Stomach (tissue), 4 donors: Measurements from ENCODE around the gene KIAA1671.

ENCODE experiments used
- EP300 ChIP-seq: sonication (generic); formaldehyde crosslinking; IDR thresholded peaks from one replicate; pipeline ENCODE4 v1.6.1; 2017; ENCODE audit warnings: antibody characterized with exemption
- POLR2A ChIP-seq, 4 donors: fragments of 450-650 bp; IDR thresholded peaks; one replicate each; pipeline ENCODE4 v1.6.1; 2016; ENCODE audit warnings: antibody characterized with exemption in 4 of 4, control low read depth in 2 of 4, mild to moderate bottlenecking in 1 of 4, moderate library complexity in 1 of 4
- POLR2AphosphoS5 ChIP-seq, 3 donors: sonication (generic); formaldehyde crosslinking; IDR thresholded peaks; one replicate each; pipeline ENCODE4 v1.6.1; 2016; ENCODE audit warnings: antibody characterized with exemption in 3 of 3
- TF ChIP-seq, protein P1 (sequence below), 7 experiments: fragments of 450-650 bp in 4 of 7; fragments of 200-600 bp in 3 of 7; sonication (generic) in 3 of 7; IDR thresholded peaks; one replicate each; pipeline ENCODE4 v1.5.1; 2016 to 2019; ENCODE audit warnings: antibody characterized with exemption in 7 of 7, control low read depth in 2 of 7, mild to moderate bottlenecking in 1 of 7

- TF ChIP-seq, protein P1, sequence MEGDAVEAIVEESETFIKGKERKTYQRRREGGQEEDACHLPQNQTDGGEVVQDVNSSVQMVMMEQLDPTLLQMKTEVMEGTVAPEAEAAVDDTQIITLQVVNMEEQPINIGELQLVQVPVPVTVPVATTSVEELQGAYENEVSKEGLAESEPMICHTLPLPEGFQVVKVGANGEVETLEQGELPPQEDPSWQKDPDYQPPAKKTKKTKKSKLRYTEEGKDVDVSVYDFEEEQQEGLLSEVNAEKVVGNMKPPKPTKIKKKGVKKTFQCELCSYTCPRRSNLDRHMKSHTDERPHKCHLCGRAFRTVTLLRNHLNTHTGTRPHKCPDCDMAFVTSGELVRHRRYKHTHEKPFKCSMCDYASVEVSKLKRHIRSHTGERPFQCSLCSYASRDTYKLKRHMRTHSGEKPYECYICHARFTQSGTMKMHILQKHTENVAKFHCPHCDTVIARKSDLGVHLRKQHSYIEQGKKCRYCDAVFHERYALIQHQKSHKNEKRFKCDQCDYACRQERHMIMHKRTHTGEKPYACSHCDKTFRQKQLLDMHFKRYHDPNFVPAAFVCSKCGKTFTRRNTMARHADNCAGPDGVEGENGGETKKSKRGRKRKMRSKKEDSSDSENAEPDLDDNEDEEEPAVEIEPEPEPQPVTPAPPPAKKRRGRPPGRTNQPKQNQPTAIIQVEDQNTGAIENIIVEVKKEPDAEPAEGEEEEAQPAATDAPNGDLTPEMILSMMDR (IDR thresholded peaks at IDR 0.05), result no peak
- TF ChIP-seq POLR2A (IDR thresholded peaks at IDR 0.05) (no peak), POLR2AphosphoS5 (IDR thresholded peaks at IDR 0.05) (peak in 2 of 3 donors; percentile 63 to 83), EP300 (no peak)
Measured at GRCh38 chr22:25134028-25134427, 181.5 kb downstream of the KIAA1671 start.
